Right renal cortex interstitium (tissue), 3 donors: Measurements from ENCODE around the gene KIAA1210. TPM values are rescaled to one million over a fixed set of nuclear protein-coding genes. Genes with fewer than 3 reads are reported as not detected.
"Not testable (repeated sequence)": the region's sequence is repeated elsewhere in the genome, so short reads cannot be mapped to it uniquely, and the experiment has no call there.

Experiments
- DNase-seq, 3 donors: peaks; one replicate each; pipeline ENCODE4 v3.0.0-alpha.2; 2013; ENCODE audit warnings: low read depth in 3 of 3, low spot score in 2 of 3
- polyA plus RNA-seq, 3 donors: library from polyadenylated mRNA; unstranded; fragments of 120-200 nt; gene quantifications; one replicate each; pipeline ENCODE4 v1.2.1, GENCODE V29; 2013; ENCODE audit not compliant: insufficient read length in 3 of 3

The KIAA1210 gene
- polyA plus RNA-seq, 3 donors, result 1.6 to 2.6 (median 2.2) TPM

DNA sequence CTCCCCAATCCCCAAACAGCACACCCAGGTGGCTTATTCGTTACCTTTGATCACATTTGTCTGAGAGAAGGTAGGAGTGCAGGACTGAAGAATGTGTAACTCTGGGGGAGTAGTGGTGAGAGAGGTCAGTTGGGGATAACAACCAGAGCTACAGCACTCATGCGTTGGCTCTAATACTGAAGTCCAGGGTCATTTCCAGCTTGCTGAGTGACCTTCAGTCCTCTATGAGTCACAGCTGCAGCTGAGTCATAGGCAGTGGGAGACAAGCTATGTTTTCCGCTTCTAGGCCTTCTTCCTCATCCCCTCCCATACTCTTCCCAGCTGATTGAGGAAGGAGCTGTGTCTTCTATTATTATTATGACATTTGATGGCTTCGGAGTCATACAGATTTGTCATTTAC, 86.4 kb downstream of the KIAA1210 start:
- no peak for DNase-seq

GRCh38 chrX:119040432-119040831, 87.2 kb downstream of the KIAA1210 start:
- DNase-seq, result no peak

DNA sequence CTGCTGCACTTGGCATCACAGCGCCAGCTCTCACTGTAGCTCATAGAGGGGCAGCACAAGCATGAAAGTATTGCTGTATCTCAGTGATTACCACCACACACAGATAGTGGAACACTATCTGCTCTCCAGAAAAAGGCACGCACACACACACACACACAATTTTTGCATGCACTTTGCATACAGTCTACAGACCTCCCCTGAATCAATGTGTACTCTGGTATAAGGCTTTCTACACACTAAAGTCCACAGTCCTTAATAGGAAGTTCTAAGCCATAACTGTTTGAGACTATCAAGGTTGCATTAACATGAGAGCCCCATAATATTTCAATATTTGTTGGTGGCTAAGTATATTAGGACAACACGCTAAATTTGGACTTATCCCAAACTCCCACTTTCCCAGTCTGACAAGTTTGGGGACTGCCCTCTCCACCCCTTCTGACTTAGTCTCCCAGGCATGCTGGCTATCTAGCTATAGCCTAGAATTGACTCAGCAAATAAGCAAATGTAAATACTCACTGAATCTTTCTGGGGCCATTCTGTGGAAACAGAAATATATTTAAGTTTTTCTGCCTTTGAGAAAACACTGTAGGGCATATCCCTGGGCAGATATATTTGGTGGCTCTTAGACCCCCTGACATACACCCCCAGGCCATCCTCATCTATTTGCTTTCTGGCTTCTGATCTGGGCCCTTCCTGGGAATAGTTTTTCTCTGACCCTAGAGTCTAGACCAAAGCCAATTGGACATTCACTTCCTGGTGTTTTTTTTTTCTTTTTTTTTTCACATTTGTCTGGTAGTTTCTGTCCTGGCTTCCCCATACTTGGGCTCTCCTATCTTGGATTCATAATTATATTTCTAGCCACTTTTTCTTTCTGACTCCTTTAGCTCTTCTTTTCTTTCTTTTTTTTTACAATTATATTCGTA, 91.2 kb downstream of the KIAA1210 start:
- no peak for DNase-seq

DNA sequence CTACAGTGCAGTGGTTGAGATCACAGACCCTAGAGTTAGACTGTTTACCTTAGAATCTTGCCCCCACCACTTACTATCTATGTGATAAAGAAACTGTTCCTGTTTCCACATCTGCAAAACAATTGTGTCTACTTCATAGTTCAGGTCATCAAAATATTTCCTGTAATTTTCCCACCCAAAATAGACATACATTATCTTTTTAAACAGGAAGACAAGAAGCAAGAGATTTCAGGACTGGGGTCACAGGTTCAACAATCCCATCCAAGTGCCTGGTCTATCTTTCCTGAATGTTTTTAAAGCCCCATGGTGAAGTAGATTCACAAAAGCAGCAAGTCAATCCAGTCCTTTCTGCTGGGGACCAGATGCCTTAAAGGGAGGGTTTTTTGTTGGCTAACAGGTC, 96.6 kb downstream of the KIAA1210 start:
- no peak for DNase-seq

DNA sequence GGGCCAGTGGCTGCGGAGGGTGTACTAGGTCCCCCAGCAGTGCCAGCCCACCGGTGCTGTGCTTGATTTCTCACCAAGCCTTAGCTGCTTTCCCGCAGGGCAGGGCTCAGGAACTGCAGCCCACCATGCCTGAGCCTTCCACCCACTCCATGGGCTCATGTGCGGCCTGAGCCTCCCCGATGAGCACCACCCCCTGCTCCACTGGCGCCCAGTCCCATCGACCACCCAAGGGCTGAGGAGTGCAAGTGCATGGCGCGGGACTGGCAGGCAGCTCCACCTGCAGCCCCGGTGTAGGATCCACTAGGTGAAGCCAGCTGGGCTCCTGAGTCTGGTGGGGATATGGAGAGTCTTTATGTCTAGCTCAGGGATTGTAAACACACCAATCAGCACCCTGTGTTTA, 98.0 kb downstream of the KIAA1210 start:
- not testable (repeated sequence) for DNase-seq

DNA sequence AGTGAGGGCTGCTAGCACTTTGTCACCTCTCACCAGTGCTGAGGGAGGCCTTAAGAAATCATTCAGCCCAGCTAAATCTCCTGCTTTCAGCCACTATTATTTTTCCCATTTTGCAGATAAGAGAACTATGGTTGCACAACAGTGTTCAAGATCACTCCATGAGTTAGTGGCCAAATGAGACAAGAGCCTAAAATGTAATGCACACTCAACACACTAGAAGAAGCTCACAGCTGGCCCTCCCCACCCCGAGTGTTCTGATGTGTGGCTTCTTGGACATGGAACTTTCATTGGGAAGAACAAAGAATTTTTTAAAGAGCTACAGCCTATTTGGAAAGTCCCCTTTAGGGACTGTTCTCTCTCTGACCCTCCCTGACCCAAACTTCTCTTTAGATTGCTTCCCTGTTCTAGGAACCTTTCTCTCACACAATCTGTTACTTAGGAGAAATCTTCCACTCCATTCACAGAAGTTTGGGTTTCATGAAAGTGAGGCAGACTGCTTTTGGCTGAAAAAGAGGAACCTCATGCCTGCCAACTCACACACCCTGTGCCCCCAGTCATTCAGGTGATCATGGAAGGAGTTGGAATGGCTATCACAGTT, 98.8 kb downstream of the KIAA1210 start:
- DNase-seq, result no peak

Other genes starting within 250 kb of the KIAA1210 start
- 1 to 10 TPM in 2 of 3 donors, under 1 TPM in 1; 0.94 to 1.2 (median 1.2) TPM for gene LONRF3, start 153.2 kb downstream of the KIAA1210 start, polyA plus RNA-seq
- not detected for gene CT47C1, start 54.8 kb downstream of the KIAA1210 start, polyA plus RNA-seq
- 100 to 1,000 TPM; 268 to 288 (median 272) TPM for gene PGRMC1, start 108.5 kb upstream of the KIAA1210 start, polyA plus RNA-seq